Renal cortex interstitium (tissue), 11 donors: ENCODE results near the gene ALDOB. TPM values are rescaled to one million over a fixed set of nuclear protein-coding genes. Genes with fewer than 3 reads are reported as not detected.
A peak's percentile ranks its signal among the peaks of the same experiment; 100 is the strongest.
"Not testable (repeated sequence)": the region's sequence is repeated elsewhere in the genome, so short reads cannot be mapped to it uniquely, and the experiment has no call there.

Experiments used
- DNase-seq, 11 donors: peaks; one replicate each; pipeline ENCODE4 v3.0.0-alpha.2; 2013; ENCODE audit warnings: low read depth in 9 of 11, low spot score in 4 of 11; ENCODE audit errors: extremely low read depth in 1 of 11
- polyA plus RNA-seq, 3 donors: library from polyadenylated mRNA; unstranded; fragments of 120-200 nt; gene quantifications; one replicate each; pipeline ENCODE4 v1.2.1, GENCODE V29; 2013; ENCODE audit not compliant: insufficient read length in 3 of 3

The ALDOB gene
- polyA plus RNA-seq, 3 donors, result 730 to 816 (median 733) TPM

DNA sequence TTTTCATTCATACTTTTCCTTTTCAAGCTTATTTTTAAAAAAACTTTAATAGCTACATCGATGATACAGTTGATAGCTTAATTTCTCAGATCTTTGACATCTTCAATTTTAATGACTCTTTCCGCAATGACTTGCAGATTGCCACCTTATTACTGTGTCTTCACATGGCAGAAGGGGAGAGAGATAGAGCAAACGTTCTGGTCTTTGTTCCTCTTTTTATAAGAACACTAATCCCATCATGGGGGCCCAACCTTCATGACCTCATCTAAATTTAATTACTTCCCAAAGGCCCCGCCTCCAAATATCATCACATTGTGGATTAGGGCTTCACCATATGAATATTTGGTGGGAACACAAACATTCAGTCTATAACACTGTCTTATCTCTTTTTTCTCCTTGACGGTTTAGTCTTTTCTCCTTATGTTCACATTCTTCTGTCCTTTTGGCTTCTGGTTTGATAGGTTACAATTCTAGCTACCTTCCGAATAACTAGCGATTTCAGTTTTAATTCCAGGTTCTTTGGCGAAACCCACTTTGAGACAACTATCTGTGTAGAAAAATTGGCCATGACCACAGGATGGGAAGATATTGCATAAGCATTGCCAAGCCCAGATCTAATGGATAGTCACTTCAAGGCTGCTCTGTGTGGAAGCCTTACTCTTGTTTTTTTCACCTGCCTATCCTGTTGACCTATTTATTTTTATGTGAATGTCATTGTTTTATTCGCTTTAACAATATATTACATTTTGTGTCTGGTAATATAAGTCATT is 31.9 kb downstream of the ALDOB start:
- DNase-seq, result no peak

- DNase-seq, result peak in 1 of 11 donors; percentile 14
These were observed 35.5 kb downstream of the ALDOB start for GRCh38 chr9:101400120-101400519.

DNA sequence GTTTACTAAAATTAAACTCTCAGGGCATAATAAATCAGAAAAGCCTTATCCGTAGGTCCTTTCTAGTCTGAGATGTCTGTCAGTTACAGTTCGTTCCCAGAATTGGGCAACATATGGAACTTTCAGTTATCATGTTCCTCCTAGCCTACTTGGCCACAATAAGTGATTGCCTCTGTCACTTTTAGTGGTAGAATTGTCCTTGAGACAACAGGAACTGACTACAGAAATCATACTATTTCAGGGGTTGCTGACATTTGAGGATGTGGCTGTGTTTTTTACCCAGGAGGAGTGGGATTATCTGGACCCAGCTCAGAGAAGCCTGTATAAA is 36.0 kb downstream of the ALDOB start:
- no peak for DNase-seq

DNA sequence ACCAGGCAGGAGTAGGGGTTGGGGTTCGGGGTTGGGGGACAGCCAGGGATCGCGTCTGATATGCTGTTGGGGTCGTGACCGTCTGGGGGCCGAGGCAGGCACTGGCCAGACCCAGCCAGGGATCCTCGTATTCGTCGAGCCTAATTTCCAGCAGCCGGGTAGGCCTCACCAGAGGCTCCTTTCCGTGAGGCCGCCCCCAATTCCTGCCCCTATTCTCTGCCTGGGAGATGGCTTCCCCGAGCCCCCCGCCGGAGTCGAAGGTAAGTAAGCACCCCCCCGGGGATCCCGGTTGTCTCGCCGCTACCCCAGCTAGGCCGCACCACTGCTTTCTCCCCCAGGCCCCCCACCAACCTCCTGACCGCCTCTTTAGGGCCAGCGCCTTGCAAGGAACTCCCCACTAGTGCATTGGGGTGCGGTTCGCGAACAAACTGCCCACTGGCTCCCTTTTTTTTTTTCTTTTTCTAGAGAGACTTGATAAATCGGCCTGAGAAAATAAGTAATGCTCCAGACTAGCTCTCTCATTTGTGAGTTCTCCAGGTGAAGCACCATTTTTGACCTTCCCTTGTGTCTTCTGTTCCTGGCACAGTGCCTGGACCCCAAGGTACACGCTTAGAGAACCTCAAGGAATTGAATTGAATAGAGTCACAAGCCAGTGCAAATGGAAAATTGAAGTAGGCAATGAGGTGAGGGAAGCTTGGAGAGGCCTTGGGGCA is 36.5 kb downstream of the ALDOB start:
- peak in 3 of 11 donors; percentile 14 to 35 (median 23) for DNase-seq

GRCh38 chr9:101398068-101398929 is 37.3 kb downstream of the ALDOB start, which contains the start of the genes MRPL50 and ZNF189:
Gene MRPL50 (minus strand): TSS chr9:101398618. CDS start chr9:101398592, 26 bp downstream.
Gene ZNF189 (plus strand): TSS chr9:101398851. CDS start chr9:101399157, 306 bp downstream.
- DNase-seq, result peak; percentile 95 to 99 (median 99)

GRCh38 chr9:101397746-101398067 is 37.9 kb downstream of the ALDOB start:
- DNase-seq, result peak in 2 of 11 donors; percentile 7 to 9

- DNase-seq, result no peak
These were observed 40.9 kb downstream of the ALDOB start for GRCh38 chr9:101394687-101395086.

- no peak for DNase-seq
These were observed 42.4 kb downstream of the ALDOB start for GRCh38 chr9:101393135-101393534.

GRCh38 chr9:101388507-101388993 is 47.0 kb downstream of the ALDOB start:
- DNase-seq, result no peak

- peak in 2 of 11 donors; percentile 18 to 22 for DNase-seq
These were observed 47.6 kb downstream of the ALDOB start for GRCh38 chr9:101387871-101388506.

DNA sequence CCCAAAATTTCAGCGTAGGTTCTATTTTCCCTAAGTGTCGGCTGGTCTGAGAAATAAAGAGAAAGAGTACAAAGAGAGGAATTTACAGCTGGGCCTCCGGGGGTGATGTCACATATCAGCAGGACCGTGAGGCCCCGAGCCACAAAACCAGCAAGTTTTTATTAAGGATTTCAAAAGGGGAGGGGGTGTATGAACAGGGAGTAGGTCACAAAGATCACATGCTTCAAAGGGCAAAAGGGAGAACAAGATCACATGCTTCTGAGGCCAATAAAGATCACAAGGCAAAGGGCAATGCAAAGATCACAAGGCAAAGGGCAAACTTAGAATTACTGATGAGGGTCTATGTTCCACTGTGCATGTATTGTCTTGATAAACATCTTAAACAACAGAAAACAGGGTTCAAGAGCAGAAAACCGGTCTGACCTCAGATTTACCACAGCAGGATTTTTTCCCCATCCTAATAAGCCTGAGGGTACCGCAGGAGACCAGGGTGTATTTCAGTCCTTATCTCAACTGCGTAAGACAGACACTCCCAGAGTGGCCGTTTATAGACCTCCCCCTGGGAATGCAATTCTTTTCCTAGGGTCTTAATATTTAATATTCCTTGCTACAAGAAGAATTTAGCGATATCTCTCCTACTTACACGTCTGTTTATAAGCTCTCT is 50.6 kb downstream of the ALDOB start, which contains the start of gene BAAT:
BAAT (minus strand) TSS at position 134 of the 664 bp plus-strand sequence. CDS start 13,602 bp downstream, outside the sequence.
- not testable (repeated sequence) for DNase-seq

GRCh38 chr9:101383361-101383760 is 52.2 kb downstream of the ALDOB start:
- DNase-seq, result no peak

DNA sequence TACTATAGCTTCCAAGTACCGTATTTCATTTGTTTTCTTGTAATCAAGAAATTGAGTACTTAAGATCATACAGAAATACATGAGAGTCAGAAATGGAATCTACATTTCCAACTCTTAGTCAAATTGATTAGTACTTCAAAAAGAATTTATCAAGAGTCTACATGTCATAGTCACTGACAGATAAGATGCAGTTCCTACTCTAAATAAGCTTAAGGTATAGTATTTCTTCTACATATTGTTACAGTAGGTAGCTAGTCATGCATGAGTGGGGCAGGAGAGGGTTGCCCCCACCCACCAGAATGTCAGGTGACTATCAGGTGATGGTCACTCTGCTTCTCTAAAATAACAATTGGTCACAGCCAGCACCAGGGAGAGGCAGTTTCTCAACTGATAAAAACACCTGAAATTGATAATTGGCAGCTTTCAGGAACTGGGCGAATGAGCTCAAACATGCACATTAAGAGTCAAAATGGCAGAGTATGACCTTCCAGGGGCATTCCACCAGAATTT is 53.7 kb downstream of the ALDOB start:
- DNase-seq, result no peak

- no peak for DNase-seq
These were observed 54.5 kb downstream of the ALDOB start for GRCh38 chr9:101381118-101381517.

DNA sequence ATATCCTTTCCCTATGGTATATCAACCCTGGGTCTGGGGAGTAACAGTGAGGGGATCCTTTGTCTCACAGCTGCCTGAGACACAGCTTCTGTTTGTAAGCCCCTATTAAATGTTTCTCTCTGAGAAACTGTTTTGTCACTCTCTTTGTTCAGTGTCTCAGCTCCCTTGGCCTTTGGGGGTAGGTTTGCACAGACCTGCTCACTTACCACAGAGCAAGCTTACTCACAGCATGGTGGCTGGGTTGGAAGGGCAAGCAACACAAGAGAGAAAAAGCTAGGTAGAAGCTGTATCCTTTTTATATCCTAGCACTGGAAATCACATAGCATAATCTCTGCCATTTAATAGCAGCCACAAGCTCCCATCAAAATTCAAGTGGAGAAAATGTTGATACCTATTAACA is 55.3 kb downstream of the ALDOB start:
- no peak for DNase-seq

- no peak for DNase-seq
These were observed 59.3 kb downstream of the ALDOB start for GRCh38 chr9:101376111-101376848.

- no peak for DNase-seq
These were observed 60.0 kb downstream of the ALDOB start for GRCh38 chr9:101375546-101375945.
